ENCODE data around the gene SMYD3.
"Not testable (repeated sequence)": the region's sequence is repeated elsewhere in the genome, so short reads cannot be mapped to it uniquely, and the experiment has no call there.

The SMYD3 gene

GRCh38 chr1:246051909-246052518, 455.1 kb downstream of the SMYD3 start:
- DNase-seq, result no peak

- DNase-seq, result no peak
Observed at GRCh38 chr1:246048693-246049092, 458.4 kb downstream of the SMYD3 start.

- no peak for DNase-seq
Observed at GRCh38 chr1:246043556-246043955, 463.5 kb downstream of the SMYD3 start.

GRCh38 chr1:246041360-246041759, 465.7 kb downstream of the SMYD3 start:
- no peak for DNase-seq

- DNase-seq, result no peak
Observed at GRCh38 chr1:246040200-246040890, 466.7 kb downstream of the SMYD3 start.

- no peak for DNase-seq
Observed at GRCh38 chr1:246039584-246039983, 467.5 kb downstream of the SMYD3 start.

- DNase-seq, result no peak
Observed at GRCh38 chr1:246037832-246038231, 469.2 kb downstream of the SMYD3 start.

- no peak for DNase-seq
Observed at GRCh38 chr1:246036175-246036574, 470.9 kb downstream of the SMYD3 start.

- DNase-seq, result no peak
Observed at GRCh38 chr1:246035060-246035541, 472.0 kb downstream of the SMYD3 start.

GRCh38 chr1:246034630-246035029, 472.4 kb downstream of the SMYD3 start:
- no peak for DNase-seq

GRCh38 chr1:246032984-246033383, 474.1 kb downstream of the SMYD3 start:
- DNase-seq, result no peak

GRCh38 chr1:246032031-246032551, 475.0 kb downstream of the SMYD3 start:
- DNase-seq, result no peak

- DNase-seq, result no peak
Observed at GRCh38 chr1:246029616-246030015, 477.5 kb downstream of the SMYD3 start.

GRCh38 chr1:246024118-246024517, 483.0 kb downstream of the SMYD3 start:
- DNase-seq, result not testable (repeated sequence)

GRCh38 chr1:246020211-246020954, 486.7 kb downstream of the SMYD3 start:
- no peak for DNase-seq

- no peak for DNase-seq
Observed at GRCh38 chr1:246018146-246018545, 488.9 kb downstream of the SMYD3 start.

- no peak for DNase-seq
Observed at GRCh38 chr1:246012341-246012740, 494.7 kb downstream of the SMYD3 start.

- DNase-seq, result no peak
Observed at GRCh38 chr1:246010386-246010785, 496.7 kb downstream of the SMYD3 start.

- DNase-seq, result no peak
Observed at GRCh38 chr1:246008363-246008831, 498.7 kb downstream of the SMYD3 start.

- DNase-seq, result no peak
Observed at GRCh38 chr1:246005067-246005466, 502.0 kb downstream of the SMYD3 start.

- no peak for DNase-seq
Observed at GRCh38 chr1:246004301-246004700, 502.8 kb downstream of the SMYD3 start.

GRCh38 chr1:246003442-246003730, 503.7 kb downstream of the SMYD3 start:
- DNase-seq, result no peak

GRCh38 chr1:246002725-246003441, 504.2 kb downstream of the SMYD3 start:
- peak; percentile 93 for DNase-seq
